Measurements from ENCODE around the gene RRP1B.

- TF ChIP-seq TOX (CRISPR knock-in tag; IDR thresholded peaks at IDR 0.05; ENCODE audit: borderline replicate concordance) (no peak), ZFP30 (CRISPR knock-in tag; IDR thresholded peaks at IDR 0.05) (no peak), PATZ1 (CRISPR knock-in tag; IDR thresholded peaks at IDR 0.05; ENCODE audit: borderline replicate concordance) (no peak), ZNF70 (CRISPR knock-in tag; IDR thresholded peaks at IDR 0.05) (no peak), PPARA (CRISPR knock-in tag; IDR thresholded peaks at IDR 0.05; ENCODE audit: borderline replicate concordance) (no peak)
These were observed 16.2 kb upstream of the RRP1B start for GRCh38 chr21:43643193-43643592.

Data from SK-N-SH treated with all-trans-retinoic acid at 6 μM for 48 hours (cell line).